OCI-LY3 (cell line): ENCODE data around the gene UBE3A.

Experiments
- H2AFZ ChIP-seq: fragments of 200-600, 300-600 bp; shearing (Covaris generic); 2 replicates; pipeline ENCODE4 v1.6.0; 2014; ENCODE audit warnings: antibody characterized with exemption, low read depth, low read length
- H3K27ac ChIP-seq: fragments of 200-600, 300-600 bp; sonication (generic); 2 replicates; pipeline ENCODE4 v1.5.1; 2014; ENCODE audit warnings: mild to moderate bottlenecking, low read length, moderate library complexity, mixed read lengths
- H3K27me3 ChIP-seq: fragments of 200-600, 300-600 bp; sonication (generic); 2 replicates; pipeline ENCODE4 v1.6.1; 2014; ENCODE audit warnings: low read depth, low read length, mixed read lengths
- H3K36me3 ChIP-seq: fragments of 200-600, 300-600 bp; sonication (generic); replicated peaks from 2 replicates; pipeline ENCODE3; 2014; ENCODE audit warnings: low read depth, low read length, mixed read lengths
- H3K4me1 ChIP-seq: fragments of 300-600, 200-600 bp; sonication (generic); 2 replicates; pipeline ENCODE4 v1.6.1; 2014; ENCODE audit warnings: low read length, mixed read lengths
- H3K4me2 ChIP-seq: fragments of 200-600, 300-600 bp; sonication (generic); 2 replicates; pipeline ENCODE4 v1.6.1; 2014; ENCODE audit warnings: low read length, mixed read lengths
- H3K4me3 ChIP-seq: fragments of 300-600, 200-600 bp; sonication (generic); 2 replicates; pipeline ENCODE4 v1.5.1; 2014; ENCODE audit warnings: antibody characterized with exemption, mild to moderate bottlenecking, low read length, moderate library complexity
- H3K79me2 ChIP-seq: fragments of 300-600, 200-600 bp; shearing (Covaris generic); 2 replicates; pipeline ENCODE4 v1.6.1; 2014; ENCODE audit warnings: mild to moderate bottlenecking, low read length, mixed read lengths
- H3K9ac ChIP-seq: fragments of 300-600, 200-600 bp; shearing (Covaris generic); 2 replicates; pipeline ENCODE4 v1.6.0; 2014; ENCODE audit warnings: mild to moderate bottlenecking, low read length, moderate library complexity
- H3K9me3 ChIP-seq: fragments of 200-600, 300-600 bp; shearing (Covaris generic); 2 replicates; pipeline ENCODE4 v1.6.1; 2014; ENCODE audit warnings: low read length, mixed read lengths; ENCODE audit not compliant: insufficient read depth
- H4K20me1 ChIP-seq: fragments of 200-600, 300-600 bp; sonication (generic); 2 replicates; pipeline ENCODE4 v1.6.1; 2016; ENCODE audit warnings: low read length, mixed read lengths; ENCODE audit not compliant: insufficient read depth
- CTCF ChIP-seq: fragments of 200-600, 300-600 bp; sonication (generic); IDR thresholded peaks from 2 replicates; pipeline ENCODE4 v1.5.1; 2014; ENCODE audit warnings: antibody characterized with exemption, low read length, low read depth
- EZH2phosphoT487 ChIP-seq: fragments of 200-600 bp; shearing (Covaris generic); IDR thresholded peaks from 2 replicates; pipeline ENCODE4 v1.6.1; 2018; ENCODE audit warnings: antibody characterized with exemption, mixed run types, low read depth

UBE3A gene

GRCh38 chr15:25375557-25375956 lies 63.3 kb downstream of the UBE3A start:
- H3K79me2 ChIP-seq = peaks cover 49% of the 10 kb centered on the region
- no peak for TF ChIP-seq EZH2phosphoT487
- no peak for TF ChIP-seq CTCF

GRCh38 chr15:25374143-25374542 lies 64.7 kb downstream of the UBE3A start:
- Histone ChIP-seq H3K27ac (no peak overlapping the region), H3K27me3 (no peaks in the 10 kb centered on the region), H3K79me2 (peaks cover 55% of the 10 kb centered on the region), H3K9me3 (no peaks in the 10 kb centered on the region), H3K4me1 (no peaks in the 10 kb centered on the region), H4K20me1 (peaks cover 8% of the 10 kb centered on the region), H3K36me3 (peaks cover 59% of the 10 kb centered on the region), H3K4me2 (no peak overlapping the region), H3K9ac (no peak overlapping the region), H2AFZ (no peak overlapping the region), H3K4me3 (no peak overlapping the region)
- no peak for TF ChIP-seq CTCF
- TF ChIP-seq EZH2phosphoT487 = no peak

More at GRCh38 chr15:25375557-25375956, 63.3 kb downstream of the UBE3A start:
- Histone ChIP-seq H3K27ac (no peak overlapping the region), H3K36me3 (peaks cover 59% of the 10 kb centered on the region), H3K4me3 (no peak overlapping the region), H2AFZ (no peak overlapping the region), H3K9me3 (no peaks in the 10 kb centered on the region), H3K4me2 (no peak overlapping the region), H3K4me1 (0 out of 2 replicates have a peak, but pooled peaks cover 3% of the 10 kb centered on the region), H3K27me3 (no peaks in the 10 kb centered on the region), H4K20me1 (peaks cover 8% of the 10 kb centered on the region), H3K9ac (no peak overlapping the region)

GRCh38 chr15:25372298-25372697 lies 66.5 kb downstream of the UBE3A start:
- Histone ChIP-seq H3K36me3 (peaks cover 58% of the 10 kb centered on the region), H3K4me1 (no peaks in the 10 kb centered on the region), H3K27me3 (no peaks in the 10 kb centered on the region), H3K4me2 (no peak overlapping the region), H4K20me1 (no peaks in the 10 kb centered on the region), H3K4me3 (no peak overlapping the region), H3K27ac (no peak overlapping the region), H2AFZ (no peak overlapping the region), H3K79me2 (peaks cover 55% of the 10 kb centered on the region), H3K9me3 (no peaks in the 10 kb centered on the region), H3K9ac (no peak overlapping the region)
- TF ChIP-seq EZH2phosphoT487 (no peak), CTCF (no peak)

GRCh38 chr15:25368850-25369249 lies 70.0 kb downstream of the UBE3A start:
- Histone ChIP-seq H3K27ac (no peak overlapping the region), H3K79me2 (peaks cover 55% of the 10 kb centered on the region), H3K4me3 (no peak overlapping the region), H2AFZ (no peak overlapping the region), H3K4me2 (no peak overlapping the region), H3K27me3 (no peaks in the 10 kb centered on the region), H4K20me1 (no peaks in the 10 kb centered on the region), H3K9ac (no peak overlapping the region), H3K9me3 (no peaks in the 10 kb centered on the region), H3K36me3 (peaks cover 49% of the 10 kb centered on the region), H3K4me1 (no peaks in the 10 kb centered on the region)
- TF ChIP-seq EZH2phosphoT487 (no peak), CTCF (no peak)
